GM12878 (cell line): ENCODE data around the gene NT5C3A. TPM values are rescaled to one million over a fixed set of nuclear protein-coding genes. Genes with fewer than 3 reads are reported as not detected.

ENCODE experiments used
- ATAC-seq: fragments of 200-7000 bp; cut with Tn5 transposase; 3 replicates; pipeline ENCODE4 v1.9.1; 2020; ENCODE audit warnings: mild to moderate bottlenecking, moderate library complexity
- BruUV-seq: library from RNA; stranded (reverse); fragments of 400-500 nt; replicated peaks from 2 replicates; lab custom pipeline; 2021; lab: Mats Ljungman, UMichigan
- CTCF ChIA-PET: fragments of 300-600 bp; sonication (Branson Sonifier 250); formaldehyde crosslinking; extraction: SDS; loops from one replicate; lab custom pipeline; 2021; ENCODE audit warnings: inconsistent platforms; lab: Yijun Ruan, JAX
- POLR2A ChIA-PET: fragments of 350-600 bp; formaldehyde crosslinking; extraction: SDS; loops from one replicate; lab custom pipeline; 2021; ENCODE audit warnings: inconsistent platforms; lab: Charles Lee
- RAD21 ChIA-PET: fragments of 300-600 bp; sonication (Branson Sonifier 250); formaldehyde crosslinking; loops from one replicate; lab custom pipeline; 2023; ENCODE audit warnings: antibody characterized with exemption; ENCODE audit not compliant: unreplicated experiment; lab: Charles Lee
- SMC1A ChIA-PET: fragments of 300-600 bp; sonication (Branson Sonifier 250); formaldehyde crosslinking; loops from one replicate; lab custom pipeline; 2023; ENCODE audit not compliant: unreplicated experiment, uncharacterized antibody; lab: Charles Lee
- DNase-seq: peaks from one replicate; pipeline ENCODE4 v3.0.0-alpha.2; 2011; ENCODE audit warnings: low read depth, low spot score
- FAIRE-seq: peaks from 3 replicates; lab custom pipeline; 2011; peaks lifted over from hg19 to GRCh38; lab: Jason Lieb, UNC
- H2AFZ ChIP-seq: 2 replicates; pipeline ENCODE4 v1.6.0; 2011; ENCODE audit warnings: low read depth, low read length, control low read depth; ENCODE audit not compliant: control insufficient read depth
- H3K27ac ChIP-seq: 2 replicates; pipeline ENCODE4 v1.5.1; 2011; ENCODE audit warnings: control low read depth; ENCODE audit not compliant: control insufficient read depth, insufficient read depth
- H3K27me3 ChIP-seq, 2 experiments: replicated peaks in 1 of 2; 2 replicates each; pipeline versions ENCODE4 v1.6.0 to v1.6.1; 2011; ENCODE audit warnings: low read length in 1 of 2; ENCODE audit not compliant: control insufficient read depth in 2 of 2, insufficient read depth in 2 of 2
- H3K36me3 ChIP-seq, 2 experiments: 2 replicates each; pipeline ENCODE4 v1.5.1; 2011; ENCODE audit warnings: low read length in 1 of 2; ENCODE audit not compliant: control insufficient read depth in 2 of 2, insufficient read depth in 2 of 2
- H3K4me1 ChIP-seq: 2 replicates; pipeline ENCODE4 v1.6.1; 2011; ENCODE audit warnings: mild to moderate bottlenecking, low read length, moderate library complexity, mixed read lengths; ENCODE audit not compliant: control insufficient read depth, insufficient read depth
- H3K4me2 ChIP-seq: 2 replicates; pipeline ENCODE4 v1.6.0; 2011; ENCODE audit warnings: control low read depth; ENCODE audit not compliant: control insufficient read depth, insufficient read depth
- H3K4me3 ChIP-seq: fragments of 200-600 bp; sonication (generic); 2 replicates; pipeline ENCODE4 v1.5.1; 2016
- H3K79me2 ChIP-seq: 2 replicates; pipeline ENCODE4 v1.6.0; 2011; ENCODE audit warnings: low read length; ENCODE audit not compliant: control insufficient read depth, insufficient read depth
- H3K9ac ChIP-seq: 2 replicates; pipeline ENCODE4 v1.8.0; 2011; ENCODE audit warnings: low read length, control low read depth, mixed read lengths; ENCODE audit not compliant: control insufficient read depth, insufficient read depth
- H3K9me3 ChIP-seq: replicated peaks from 3 replicates; pipeline ENCODE4 v1.5.1; 2011; ENCODE audit warnings: mild to moderate bottlenecking, low read length; ENCODE audit not compliant: control insufficient read depth, insufficient read depth
- H4K20me1 ChIP-seq: 2 replicates; pipeline ENCODE4 v1.6.0; 2011; ENCODE audit not compliant: control insufficient read depth, insufficient read depth
- CREB1 ChIP-seq: IDR thresholded peaks from 2 replicates; pipeline ENCODE4 v1.6.1; 2012; ENCODE audit warnings: low read depth, mild to moderate bottlenecking, inconsistent platforms
- EED ChIP-seq: sonication (generic); IDR thresholded peaks from 2 replicates; pipeline ENCODE4 v1.6.1; 2016; ENCODE audit warnings: antibody characterized with exemption, low read depth
- NR2F1 ChIP-seq: fragments of 450-650 bp; conservative IDR thresholded peaks from 2 replicates; pipeline ENCODE4 v1.6.1; 2017; ENCODE audit warnings: mild to moderate bottlenecking
- TCF12 ChIP-seq: IDR thresholded peaks from 2 replicates; pipeline ENCODE4 v1.6.1; 2011; ENCODE audit warnings: low read depth, mild to moderate bottlenecking, low read length
- ZBTB4 ChIP-seq: fragments of 450-650 bp; formaldehyde crosslinking; IDR thresholded peaks from 2 replicates; pipeline ENCODE4 v1.4.0; 2022; ENCODE audit warnings: mild to moderate bottlenecking, moderate library complexity
- WGBS: methylation state at CpG from one replicate; pipeline ENCODE4 v1.1.6; 2016; ENCODE audit warnings: low lambda C conversion rate; ENCODE audit not compliant: insufficient replicate concordance, insufficient coverage; ENCODE audit errors: missing lambda C conversion rate; 5-methylcytosine and 5-hydroxymethylcytosine counted together
- in situ Hi-C: fragments of 300-500 bp; cut with MboI; formaldehyde crosslinking; loops from 9 replicates; pipeline ENCODE4 v1.14.3; 2018; ENCODE audit warnings: mixed read lengths
- intact Hi-C: fragments of 100-400 bp; cut with micrococcal nuclease; formaldehyde crosslinking; loops from one replicate; pipeline ENCODE4 v1.14.2; 2022; ENCODE audit not compliant: unreplicated experiment
- polyA plus RNA-seq, 11 experiments: library from polyadenylated mRNA; depleted of rRNA in 4 of 11; unstranded in 6 of 11; stranded (reverse) in 5 of 11; fragments of >200 nt; fragmentation: Nextera tagmentation in 4 of 11; fragmentation: Illumina TruSeq in 1 of 11; extraction: Ambion mirVana in 4 of 11; extraction: Trizol in 1 of 11; gene quantifications; 1 replicate in 1 of 11; 2 replicates in 10 of 11; pipeline versions ENCODE4 v1.2.1 to v1.2.3, GENCODE V29; 2011 to 2016; ENCODE audit warnings: inconsistent platforms in 2 of 11, missing spikeins in 2 of 11, low read depth in 1 of 11
- total RNA-seq, 4 experiments: library from RNA; depleted of rRNA in 3 of 4; stranded (reverse); fragments of >200 nt in 3 of 4; fragmentation: Illumina TruSeq in 1 of 4; extraction: Trizol in 1 of 4; gene quantifications; 2 replicates each; pipeline versions ENCODE4 v1.2.1 to v1.2.3, GENCODE V29; 2013 to 2021

The NT5C3A gene
- total and polyA plus RNA-seq, 10 of the 15 experiments (the other 5 are each of a cell fraction or from before 2014, with no cell fraction given): 53.0 to 111 (median 71.4) TPM

- ChIA-PET POLR2A (interaction anchor here (0.7 to 1.6 kb wide), 2 partner anchors 14 to 53 kb away, joined by 4 to 5 read pairs; no protein-coding TSS in a partner anchor), SMC1A (interaction anchor here (0.9 to 3.9 kb wide), 6 partner anchors 10 to 209 kb away, joined by 4 to 19 read pairs (median 6); partner anchors contain the start of gene RP9), RAD21 (interaction anchor here (1.2 to 2.5 kb wide), 2 partner anchors 8 to 53 kb away, joined by 3 to 9 read pairs; no protein-coding TSS in a partner anchor), CTCF (interaction anchor here (1.3 to 4.6 kb wide), 3 partner anchors 15 to 209 kb away, joined by 5 to 31 read pairs (median 8); no protein-coding TSS in a partner anchor)
- no peaks in the 10 kb centered on the region for H3K9me3 ChIP-seq
- no peak overlapping the region for H3K4me2 ChIP-seq
- intact Hi-C loops (no loop called here), in situ Hi-C loops (loop anchor here (10.0 kb wide), 1 partner anchor 360 kb away; no protein-coding TSS in a partner anchor)
- H3K79me2 ChIP-seq: peaks cover 90% of the 10 kb centered on the region
- H3K36me3 ChIP-seq: no peaks in the 10 kb centered on the region
- ATAC-seq (no peak), DNase-seq (no peak), FAIRE-seq (no peak)
- TF ChIP-seq TCF12 (no peak), ZBTB4 (CRISPR knock-in tag) (no peak), NR2F1 (no peak), CREB1 (no peak), EED (no peak)
- no peak overlapping the region for H3K4me3 ChIP-seq
- peaks cover 21% of the 10 kb centered on the region for H3K4me1 ChIP-seq
- 95% methylated on average over 4 of the region's 5 CpGs for WGBS
- no peak overlapping the region for H3K9ac ChIP-seq
- H3K27me3 ChIP-seq: no peaks in the 10 kb centered on the region
- H3K27ac ChIP-seq: no peak overlapping the region
- no peak overlapping the region for H2AFZ ChIP-seq
- no TSS peak for BruUV-seq
- H4K20me1 ChIP-seq: no peaks in the 10 kb centered on the region
These were observed 7.4 kb downstream of the NT5C3A start for GRCh38 chr7:33055158-33055557.
